SU-DHL-6 (cell line): ENCODE data around the gene ARHGAP6.

Source experiments
- CTCF ChIP-seq: fragments of 200-600 bp; sonication (generic); IDR thresholded peaks from one replicate; pipeline ENCODE4 v1.5.1; 2017; ENCODE audit warnings: antibody characterized with exemption, mild to moderate bottlenecking, low read length, moderate library complexity; ENCODE audit not compliant: insufficient read depth, poor library complexity, severe bottlenecking
- EZH2phosphoT487 ChIP-seq: fragments of 200-600 bp; sonication (generic), shearing (Covaris generic); conservative IDR thresholded peaks from 2 replicates; pipeline ENCODE4 v1.6.1; 2018; ENCODE audit warnings: mild to moderate bottlenecking, antibody characterized with exemption, low read length, moderate library complexity, mixed read lengths

GRCh38 chrX:11535156-11535919, 130.4 kb downstream of the ARHGAP6 start:
- TF ChIP-seq CTCF = no peak
- no peak for TF ChIP-seq EZH2phosphoT487
